Transverse colon (tissue), 4 donors: ENCODE measurements around the gene PRKAR1B.

ENCODE experiments used
- EP300 ChIP-seq: sonication (generic); formaldehyde crosslinking; IDR thresholded peaks from one replicate; pipeline ENCODE4 v1.6.1; 2017; ENCODE audit warnings: antibody characterized with exemption, low read depth
- POLR2AphosphoS5 ChIP-seq, 3 donors: sonication (generic); formaldehyde crosslinking; IDR thresholded peaks; one replicate each; pipeline ENCODE4 v1.6.1; 2016; ENCODE audit warnings: antibody characterized with exemption in 3 of 3
- TF ChIP-seq, protein P1 (sequence below), 5 experiments: fragments of 200-600 bp in 3 of 5; fragments of 450-650 bp in 2 of 5; sonication (generic) in 3 of 5; IDR thresholded peaks; 1 replicate in 2 of 5; 2 replicates in 3 of 5; pipeline ENCODE4 v1.5.1; 2016 to 2017; ENCODE audit warnings: antibody characterized with exemption in 5 of 5, inconsistent platforms in 3 of 5, mild to moderate bottlenecking in 2 of 5, moderate library complexity in 1 of 5

DNA sequence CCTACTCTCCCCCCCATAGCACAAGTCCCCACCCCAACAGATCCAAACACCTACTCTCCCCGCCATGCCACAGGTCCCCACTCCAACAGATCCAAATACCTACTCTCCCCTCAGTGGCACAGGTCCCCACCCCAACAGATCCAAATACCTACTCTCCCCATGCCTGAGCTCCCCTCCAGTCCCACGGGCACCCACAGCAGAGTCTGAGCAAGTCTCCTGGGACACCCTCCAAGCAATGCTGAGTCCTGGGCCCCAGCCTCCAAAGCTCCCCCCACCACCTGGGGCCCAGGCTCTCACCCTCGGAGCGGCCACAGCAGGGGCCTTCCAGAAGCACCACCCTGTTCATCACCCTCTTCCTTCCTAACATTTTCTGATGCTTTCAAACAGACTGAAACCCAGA is 64.5 kb downstream of the PRKAR1B start:
- TF ChIP-seq, protein P1, sequence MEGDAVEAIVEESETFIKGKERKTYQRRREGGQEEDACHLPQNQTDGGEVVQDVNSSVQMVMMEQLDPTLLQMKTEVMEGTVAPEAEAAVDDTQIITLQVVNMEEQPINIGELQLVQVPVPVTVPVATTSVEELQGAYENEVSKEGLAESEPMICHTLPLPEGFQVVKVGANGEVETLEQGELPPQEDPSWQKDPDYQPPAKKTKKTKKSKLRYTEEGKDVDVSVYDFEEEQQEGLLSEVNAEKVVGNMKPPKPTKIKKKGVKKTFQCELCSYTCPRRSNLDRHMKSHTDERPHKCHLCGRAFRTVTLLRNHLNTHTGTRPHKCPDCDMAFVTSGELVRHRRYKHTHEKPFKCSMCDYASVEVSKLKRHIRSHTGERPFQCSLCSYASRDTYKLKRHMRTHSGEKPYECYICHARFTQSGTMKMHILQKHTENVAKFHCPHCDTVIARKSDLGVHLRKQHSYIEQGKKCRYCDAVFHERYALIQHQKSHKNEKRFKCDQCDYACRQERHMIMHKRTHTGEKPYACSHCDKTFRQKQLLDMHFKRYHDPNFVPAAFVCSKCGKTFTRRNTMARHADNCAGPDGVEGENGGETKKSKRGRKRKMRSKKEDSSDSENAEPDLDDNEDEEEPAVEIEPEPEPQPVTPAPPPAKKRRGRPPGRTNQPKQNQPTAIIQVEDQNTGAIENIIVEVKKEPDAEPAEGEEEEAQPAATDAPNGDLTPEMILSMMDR (IDR thresholded peaks at IDR 0.05): no peak
- TF ChIP-seq POLR2AphosphoS5 (IDR thresholded peaks at IDR 0.05) (no peak), EP300 (no peak)
